ENCODE measurements around the gene CCL21.

DNA sequence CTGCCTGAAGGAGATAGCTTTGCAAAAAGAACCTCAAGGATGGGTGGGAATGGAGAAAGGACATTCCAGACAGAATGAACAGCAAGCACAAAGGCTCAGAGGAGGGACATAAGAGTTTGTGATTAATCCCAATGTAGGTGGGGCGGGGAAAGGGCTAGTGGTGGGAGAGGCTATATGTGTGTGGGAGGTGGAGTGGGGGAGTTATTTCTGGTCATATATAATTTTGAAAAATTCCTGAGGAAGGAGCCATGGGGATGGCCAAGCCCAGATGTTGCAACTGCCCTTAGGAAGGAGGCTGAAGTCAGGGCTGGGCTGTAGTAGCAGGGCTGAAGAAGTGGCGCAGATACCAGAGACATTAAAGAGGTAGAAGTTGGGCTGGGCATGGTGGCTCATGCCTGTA lies 34.1 kb downstream of the CCL21 start:
- TF ChIP-seq CTCF (IDR thresholded peaks at IDR 0.05) (no peak), POLR2A (IDR thresholded peaks at IDR 0.05) (no peak)

All from vagina (tissue), 2 donors.